A673 (cell line): ENCODE results near the gene C2orf68. TPM values are rescaled to one million over a fixed set of nuclear protein-coding genes. Genes with fewer than 3 reads are reported as not detected.
"Not testable (repeated sequence)": the region's sequence is repeated elsewhere in the genome, so short reads cannot be mapped to it uniquely, and the experiment has no call there.

Experiments used
- BruUV-seq: library from RNA; stranded (reverse); fragments of 400-500 nt; replicated peaks from 2 replicates; lab custom pipeline; 2021; lab: Mats Ljungman, UMichigan
- CTCF ChIA-PET: fragments of 300-600 bp; sonication (Branson Sonifier 250); formaldehyde crosslinking; loops from one replicate; lab custom pipeline; 2022; ENCODE audit warnings: antibody characterized with exemption; lab: Charles Lee
- POLR2A ChIA-PET: fragments of 300-600 bp; sonication (Branson Sonifier 250); formaldehyde crosslinking; loops from one replicate; lab custom pipeline; 2022; ENCODE audit warnings: antibody characterized with exemption; ENCODE audit not compliant: low non-redundant PET; lab: Charles Lee
- DNase-seq: peaks from one replicate; pipeline ENCODE4 v3.0.0-alpha.2; 2015; ENCODE audit warnings: low spot score
- H3K27ac ChIP-seq: fragments of 200-600 bp; sonication (generic); 2 replicates; pipeline ENCODE4 v1.5.1; 2016; ENCODE audit warnings: mixed run types, low read depth, mild to moderate bottlenecking, mixed read lengths, antibody characterized with exemption, low read length; ENCODE audit not compliant: poor library complexity, severe bottlenecking
- H3K27me3 ChIP-seq: fragments of 200-600 bp; sonication (generic); replicated peaks from 2 replicates; pipeline ENCODE4 v1.6.1; 2017; ENCODE audit warnings: mixed run types, low read depth, mild to moderate bottlenecking, mixed read lengths, antibody characterized with exemption, low read length; ENCODE audit not compliant: insufficient read depth, poor library complexity
- H3K36me3 ChIP-seq: fragments of 200-600 bp; sonication (generic); 2 replicates; pipeline ENCODE4 v1.6.1; 2016; ENCODE audit warnings: mixed run types, mild to moderate bottlenecking, mixed read lengths, antibody characterized with exemption, low read length; ENCODE audit not compliant: insufficient read depth, poor library complexity, severe bottlenecking
- H3K4me1 ChIP-seq: fragments of 200-600 bp; sonication (generic); 2 replicates; pipeline ENCODE4 v1.6.1; 2017; ENCODE audit warnings: mixed run types, mild to moderate bottlenecking, mixed read lengths, antibody characterized with exemption, low read length; ENCODE audit not compliant: insufficient read depth, poor library complexity, severe bottlenecking
- H3K4me3 ChIP-seq: fragments of 200-600 bp; sonication (generic); 2 replicates; pipeline ENCODE4 v1.5.1; 2016; ENCODE audit warnings: low read depth, mixed run types, mild to moderate bottlenecking, mixed read lengths, low read length; ENCODE audit not compliant: poor library complexity, severe bottlenecking
- H3K9me3 ChIP-seq: fragments of 200-600 bp; sonication (generic); 2 replicates; pipeline ENCODE4 v1.6.1; 2016; ENCODE audit warnings: mixed run types, low read depth, mild to moderate bottlenecking, mixed read lengths, antibody characterized with exemption, low read length; ENCODE audit not compliant: poor library complexity, severe bottlenecking
- CTCF ChIP-seq: fragments of 300-800, 200-600 bp; sonication (generic); conservative IDR thresholded peaks from 2 replicates; pipeline ENCODE4 v1.5.1; 2017; ENCODE audit warnings: low read depth, mild to moderate bottlenecking, antibody characterized with exemption, low read length, moderate library complexity, mixed read lengths
- EZH2 ChIP-seq: fragments of 200-600 bp; sonication (generic); IDR thresholded peaks from 2 replicates; pipeline ENCODE4 v1.6.1; 2017; ENCODE audit warnings: borderline replicate concordance, low read depth, mild to moderate bottlenecking, mixed read lengths, antibody characterized with exemption, low read length; ENCODE audit not compliant: poor library complexity, severe bottlenecking
- intact Hi-C: fragments of 100-400 bp; cut with micrococcal nuclease; formaldehyde crosslinking; loops from one replicate; pipeline ENCODE4 v1.10.0; 2022; ENCODE audit not compliant: unreplicated experiment
- total RNA-seq: library from RNA; stranded (reverse); gene quantifications from 2 replicates; pipeline ENCODE4 v1.2.3, GENCODE V29; 2021

Gene C2orf68
- total RNA-seq, 1 experiment from 2014 or later = 46.4 TPM

- CTCF ChIA-PET = interaction anchor here (1.1 kb wide), 1 partner anchor 22 kb away, joined by 3 read pairs; no protein-coding TSS in a partner anchor
- TF ChIP-seq EZH2 = no peak
- no peaks in the 10 kb centered on the region for H3K9me3 ChIP-seq
- no peak overlapping the region for H3K4me3 ChIP-seq
- POLR2A ChIA-PET = interaction anchor here (0.6 kb wide), 1 partner anchor 14 kb away, joined by 5 read pairs; no protein-coding TSS in a partner anchor
- H3K4me1 ChIP-seq = no peaks in the 10 kb centered on the region
- BruUV-seq = no TSS peak
- DNase-seq = no peak
- intact Hi-C loops = no loop called here
- H3K27ac ChIP-seq = no peak overlapping the region
- no peaks in the 10 kb centered on the region for H3K36me3 ChIP-seq
- H3K27me3 ChIP-seq = no peaks in the 10 kb centered on the region
These were observed 47.6 kb upstream of the C2orf68 start for GRCh38 chr2:85659324-85659981.

GRCh38 chr2:85657399-85657798 is 45.5 kb upstream of the C2orf68 start:
- POLR2A ChIA-PET, intact Hi-C loops, H3K4me1 ChIP-seq, H3K27ac ChIP-seq, DNase-seq, H3K36me3 ChIP-seq, H3K4me3 ChIP-seq, H3K9me3 ChIP-seq, BruUV-seq, H3K27me3 ChIP-seq: not testable (repeated sequence)
- CTCF ChIA-PET = interaction anchor here (1.0 kb wide), 1 partner anchor 22 kb away, joined by 14 read pairs; no protein-coding TSS in a partner anchor

GRCh38 chr2:85656468-85656867 is 44.6 kb upstream of the C2orf68 start:
- Histone ChIP-seq H3K27me3 (no peaks in the 10 kb centered on the region), H3K27ac (no peak overlapping the region), H3K36me3 (peaks cover 7% of the 10 kb centered on the region), H3K9me3 (no peaks in the 10 kb centered on the region), H3K4me1 (no peaks in the 10 kb centered on the region), H3K4me3 (no peak overlapping the region)
- intact Hi-C loops = no loop called here
- CTCF ChIA-PET = interaction anchor here (1.0 kb wide), 1 partner anchor 23 kb away, joined by 14 read pairs; no protein-coding TSS in a partner anchor
- DNase-seq = no peak
- POLR2A ChIA-PET = no interaction called here
- no TSS peak for BruUV-seq
- TF ChIP-seq EZH2 (no peak), CTCF (no peak)

GRCh38 chr2:85655961-85656417 is 44.1 kb upstream of the C2orf68 start:
- POLR2A ChIA-PET = no interaction called here
- no peak overlapping the region for H3K4me3 ChIP-seq

More at GRCh38 chr2:85655961-85656417, 44.1 kb upstream of the C2orf68 start:
- H3K9me3 ChIP-seq = no peaks in the 10 kb centered on the region
- no peaks in the 10 kb centered on the region for H3K27me3 ChIP-seq
- H3K36me3 ChIP-seq = peaks cover 12% of the 10 kb centered on the region
- H3K4me1 ChIP-seq = no peaks in the 10 kb centered on the region
- no TSS peak for BruUV-seq
- CTCF ChIA-PET = no interaction called here
- intact Hi-C loops = no loop called here
- TF ChIP-seq CTCF = no peak
- H3K27ac ChIP-seq = no peak overlapping the region
- DNase-seq = no peak
